Lung (tissue), 12 donors: ENCODE results near the gene SS18L1. TPM values are rescaled to one million over a fixed set of nuclear protein-coding genes. Genes with fewer than 3 reads are reported as not detected.

ENCODE experiments used
- ATAC-seq: fragments of 200-7000 bp; cut with Tn5 transposase; one replicate; pipeline ENCODE4 v1.9.1; 2020; ENCODE audit warnings: moderate number of reproducible peaks; ENCODE audit not compliant: insufficient read depth, low FRiP score
- DNase-seq, 3 donors: peaks; one replicate each; pipeline ENCODE4 v3.0.0-alpha.2; 2013 to 2017
- H3K27ac ChIP-seq, 2 donors: one replicate each; pipeline ENCODE4 v1.5.1; 2013; ENCODE audit warnings: mild to moderate bottlenecking in 2 of 2, moderate library complexity in 2 of 2, control low read depth in 1 of 2, inconsistent platforms in 1 of 2, low read depth in 1 of 2, low read length in 1 of 2
- H3K27me3 ChIP-seq, 3 donors: one replicate each; pipeline ENCODE4 v1.5.1; 2013; ENCODE audit warnings: low read length in 2 of 3; ENCODE audit not compliant: control insufficient read depth in 3 of 3, insufficient read depth in 3 of 3
- H3K36me3 ChIP-seq, 4 donors: one replicate each; pipeline ENCODE4 v1.5.1; 2013; ENCODE audit warnings: low read length in 4 of 4, mild to moderate bottlenecking in 1 of 4, moderate library complexity in 1 of 4; ENCODE audit not compliant: control insufficient read depth in 4 of 4, insufficient read depth in 4 of 4
- H3K4me1 ChIP-seq, 5 donors: one replicate each; pipeline ENCODE4 v1.5.1; 2013; ENCODE audit warnings: low read length in 5 of 5, mild to moderate bottlenecking in 2 of 5, moderate library complexity in 1 of 5; ENCODE audit not compliant: control insufficient read depth in 5 of 5, insufficient read depth in 5 of 5
- H3K4me3 ChIP-seq: one replicate; pipeline ENCODE4 v1.5.1; 2013; ENCODE audit warnings: mild to moderate bottlenecking, control low read depth, moderate library complexity
- H3K9ac ChIP-seq, 2 donors: one replicate each; pipeline ENCODE4 v1.5.1; 2013; ENCODE audit warnings: low read length in 2 of 2, control low read depth in 1 of 2; ENCODE audit not compliant: insufficient read depth in 1 of 2
- H3K9me3 ChIP-seq, 4 donors: one replicate each; pipeline ENCODE4 v1.5.1; 2013; ENCODE audit warnings: low read length in 3 of 4, mild to moderate bottlenecking in 1 of 4, moderate library complexity in 1 of 4; ENCODE audit not compliant: control insufficient read depth in 4 of 4, insufficient read depth in 3 of 4
- WGBS, 2 donors: extraction: QIAGEN DNeasy Blood & Tissue Kit; methylation state at CpG; one replicate each; pipeline ENCODE4 v1.1.7; 2013; 5-methylcytosine and 5-hydroxymethylcytosine counted together
- polyA plus RNA-seq, 2 donors: library from polyadenylated mRNA; stranded (reverse); fragments of 200-250 nt; gene quantifications; one replicate each; pipeline ENCODE4 v1.2.1, GENCODE V29; 2013
- total RNA-seq, 2 donors: library from RNA; depleted of rRNA in 1 of 2; stranded (reverse); fragments of >200 nt in 1 of 2; gene quantifications; one replicate each; pipeline ENCODE4 v1.2.1, GENCODE V29; 2014 to 2021
- TF ChIP-seq, protein P1 (sequence below): IDR thresholded peaks from 2 replicates; pipeline ENCODE4 v1.5.1; 2012; ENCODE audit warnings: mild to moderate bottlenecking; ENCODE audit errors: control extremely low read depth, extremely low read depth
- donor health status: control.
- donor health status: control.
- donor health status: Bipolar disorder and iron deficiency.
- donor health status: healthy.
- donor health status: DM: yes; HTN: yes; CAD: no.

SS18L1 gene
- total and polyA plus RNA-seq, 4 donors: 7.2 to 24.1 (median 14.9) TPM

GRCh38 chr20:62127799-62128198 lies 15.8 kb upstream of the SS18L1 start:
- Histone ChIP-seq H3K9ac (no peak overlapping the region), H3K27ac (no peak overlapping the region), H3K27me3 (no peaks in the 10 kb centered on the region), H3K4me1 (peaks cover 0 to 18% (median 6%) of the 10 kb centered on the region in 5 donors), H3K4me3 (no peak overlapping the region), H3K9me3 (no peaks in the 10 kb centered on the region), H3K36me3 (peaks cover 16 to 72% (median 63%) of the 10 kb centered on the region in 4 donors)
- ATAC-seq (no peak), DNase-seq (no peak)
- TF ChIP-seq, protein P1, sequence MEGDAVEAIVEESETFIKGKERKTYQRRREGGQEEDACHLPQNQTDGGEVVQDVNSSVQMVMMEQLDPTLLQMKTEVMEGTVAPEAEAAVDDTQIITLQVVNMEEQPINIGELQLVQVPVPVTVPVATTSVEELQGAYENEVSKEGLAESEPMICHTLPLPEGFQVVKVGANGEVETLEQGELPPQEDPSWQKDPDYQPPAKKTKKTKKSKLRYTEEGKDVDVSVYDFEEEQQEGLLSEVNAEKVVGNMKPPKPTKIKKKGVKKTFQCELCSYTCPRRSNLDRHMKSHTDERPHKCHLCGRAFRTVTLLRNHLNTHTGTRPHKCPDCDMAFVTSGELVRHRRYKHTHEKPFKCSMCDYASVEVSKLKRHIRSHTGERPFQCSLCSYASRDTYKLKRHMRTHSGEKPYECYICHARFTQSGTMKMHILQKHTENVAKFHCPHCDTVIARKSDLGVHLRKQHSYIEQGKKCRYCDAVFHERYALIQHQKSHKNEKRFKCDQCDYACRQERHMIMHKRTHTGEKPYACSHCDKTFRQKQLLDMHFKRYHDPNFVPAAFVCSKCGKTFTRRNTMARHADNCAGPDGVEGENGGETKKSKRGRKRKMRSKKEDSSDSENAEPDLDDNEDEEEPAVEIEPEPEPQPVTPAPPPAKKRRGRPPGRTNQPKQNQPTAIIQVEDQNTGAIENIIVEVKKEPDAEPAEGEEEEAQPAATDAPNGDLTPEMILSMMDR: no peak
- 92 to 97% methylated on average over 6 of the region's 6 CpGs for WGBS, 2 donors

- Histone ChIP-seq H3K9ac (no peak overlapping the region), H3K27ac (no peak overlapping the region), H3K9me3 (no peaks in the 10 kb centered on the region), H3K4me1 (peaks cover 0 to 16% (median 5%) of the 10 kb centered on the region in 5 donors), H3K27me3 (no peaks in the 10 kb centered on the region), H3K36me3 (peaks cover 16 to 75% (median 69%) of the 10 kb centered on the region in 4 donors), H3K4me3 (no peak overlapping the region)
- TF ChIP-seq, protein P1: no peak
- DNase-seq (no peak), ATAC-seq (no peak)
- 87 to 93% methylated on average over 6 of the region's 6 CpGs for WGBS, 2 donors
These were observed 15.1 kb upstream of the SS18L1 start for GRCh38 chr20:62128502-62128901.

GRCh38 chr20:62129731-62130531 lies 13.6 kb upstream of the SS18L1 start:
- WGBS, 2 donors: 89% methylated on average over 20 of the region's 20 CpGs
- no peak for ATAC-seq
- H3K9me3 ChIP-seq: no peaks in the 10 kb centered on the region
- H3K27ac ChIP-seq: no peak overlapping the region
- H3K4me3 ChIP-seq: no peak overlapping the region
- H3K36me3 ChIP-seq: peaks cover 22 to 75% (median 71%) of the 10 kb centered on the region in 4 donors
- TF ChIP-seq, protein P1: no peak
- H3K4me1 ChIP-seq: peaks cover 0 to 13% (median 0%) of the 10 kb centered on the region in 5 donors
- no peak overlapping the region for H3K9ac ChIP-seq
- H3K27me3 ChIP-seq: no peaks in the 10 kb centered on the region
- no peak for DNase-seq
